Skin epidermis (tissue), 12 donors: ENCODE results near the gene BNIP2.

ENCODE experiments used
- H3K27ac ChIP-seq, 21 experiments: fragments of 200-600 bp; sonication (generic) in 11 of 21; one replicate each; pipeline ENCODE4 v1.5.0; 2020; ENCODE audit warnings: mild to moderate bottlenecking in 3 of 21, inconsistent platforms in 2 of 21, moderate library complexity in 2 of 21
- H3K4me3 ChIP-seq, 7 experiments: fragments of 200-600 bp; sonication (generic) in 2 of 7; one replicate each; pipeline ENCODE4 v1.5.0; 2020; ENCODE audit warnings: inconsistent platforms in 2 of 7, mild to moderate bottlenecking in 2 of 7, moderate library complexity in 1 of 7

BNIP2 gene

GRCh38 chr15:59689626-59690236 is 611 bp upstream of the BNIP2 start:
- Histone ChIP-seq H3K27ac (peak overlapping the region in 20 of 21 experiments; percentile 95 to 100 (median 99)), H3K4me3 (peak overlapping the region; percentile 77 to 99 (median 81))

- H3K27ac ChIP-seq = peak overlapping the region; percentile 95 to 100 (median 99)
- H3K4me3 ChIP-seq = peak overlapping the region; percentile 77 to 99 (median 81)
Measured at GRCh38 chr15:59688423-59688781, 718 bp downstream of the BNIP2 start.

DNA sequence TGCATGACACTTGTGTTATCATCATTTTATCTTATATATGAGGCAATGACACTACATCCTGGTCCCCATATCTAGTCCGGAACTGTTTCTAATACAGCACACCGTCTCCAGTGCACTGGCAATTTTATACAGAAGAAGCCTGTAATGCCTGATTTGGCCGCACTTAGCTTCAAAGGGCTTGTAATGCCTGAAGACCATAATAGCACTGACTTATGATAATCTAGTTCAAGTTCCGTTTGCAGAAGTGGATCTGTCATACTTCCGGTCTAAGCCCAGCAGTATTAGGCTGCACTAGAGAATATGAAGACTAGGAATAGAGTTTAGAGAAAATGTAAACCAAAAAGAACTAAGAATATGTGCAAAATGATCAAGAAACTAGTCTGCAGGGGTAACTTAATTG is 1.3 kb downstream of the BNIP2 start:
- Histone ChIP-seq H3K4me3 (peak overlapping the region; percentile 77 to 99 (median 81)), H3K27ac (peak overlapping the region in 20 of 21 experiments; percentile 95 to 100 (median 99))

- peak overlapping the region in 15 of 21 experiments; percentile 4 to 100 (median 53) for H3K27ac ChIP-seq
- H3K4me3 ChIP-seq = peak overlapping the region in 1 of 7 experiments; percentile 3
Measured at GRCh38 chr15:59686389-59686788, 2.7 kb downstream of the BNIP2 start.

DNA sequence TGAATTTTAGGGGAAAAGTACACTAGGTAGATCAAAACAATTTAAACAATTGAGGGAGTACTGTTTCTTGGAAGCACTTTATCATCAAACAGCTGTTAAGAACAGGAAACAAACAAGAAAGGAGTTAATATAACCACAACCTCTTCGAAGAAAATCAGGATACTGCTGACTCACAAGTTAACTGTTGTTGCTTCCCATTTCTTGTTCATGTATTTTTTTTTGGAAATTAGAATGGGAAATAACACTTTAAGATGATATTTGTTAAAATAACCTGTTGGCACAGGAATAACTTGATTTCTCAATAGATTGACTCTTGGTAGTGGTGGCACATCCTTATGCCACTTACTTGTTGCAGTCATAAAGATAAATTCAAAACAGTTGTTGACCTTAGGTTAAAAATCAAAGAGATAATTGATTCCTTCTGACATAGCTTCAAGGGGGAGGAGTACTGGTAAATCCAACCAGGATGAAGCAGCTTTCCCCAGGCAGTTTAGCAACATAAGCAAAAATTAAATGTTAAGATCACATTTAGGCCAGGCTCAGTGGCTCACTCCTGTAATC is 3.3 kb downstream of the BNIP2 start:
- H3K4me3 ChIP-seq = peak overlapping the region in 1 of 7 experiments; percentile 3
- peak overlapping the region in 14 of 21 experiments; percentile 4 to 72 (median 52) for H3K27ac ChIP-seq

DNA sequence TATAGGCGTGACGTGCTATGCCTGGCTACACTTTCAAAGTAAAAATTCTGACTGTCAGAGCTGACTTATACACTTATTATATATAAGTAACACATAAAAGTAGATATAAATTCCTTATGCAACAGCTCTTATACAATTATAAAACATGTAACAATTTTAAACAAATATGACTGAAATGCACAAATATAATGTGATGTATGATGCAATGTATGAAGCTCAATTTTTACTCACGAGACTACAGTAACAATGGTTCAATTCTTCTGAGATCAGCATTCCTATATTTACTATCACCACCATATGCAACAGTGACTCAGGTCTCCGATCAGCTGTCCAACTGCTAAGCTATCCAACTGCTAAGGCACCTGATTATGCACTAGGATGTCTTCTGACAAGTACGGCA is 8.2 kb downstream of the BNIP2 start:
- Histone ChIP-seq H3K27ac (no peak overlapping the region), H3K4me3 (no peak overlapping the region)

GRCh38 chr15:59680346-59680745 is 8.8 kb downstream of the BNIP2 start:
- no peak overlapping the region for H3K27ac ChIP-seq
- H3K4me3 ChIP-seq = no peak overlapping the region

GRCh38 chr15:59678620-59679019 is 10.5 kb downstream of the BNIP2 start:
- H3K4me3 ChIP-seq = no peak overlapping the region
- no peak overlapping the region for H3K27ac ChIP-seq

DNA sequence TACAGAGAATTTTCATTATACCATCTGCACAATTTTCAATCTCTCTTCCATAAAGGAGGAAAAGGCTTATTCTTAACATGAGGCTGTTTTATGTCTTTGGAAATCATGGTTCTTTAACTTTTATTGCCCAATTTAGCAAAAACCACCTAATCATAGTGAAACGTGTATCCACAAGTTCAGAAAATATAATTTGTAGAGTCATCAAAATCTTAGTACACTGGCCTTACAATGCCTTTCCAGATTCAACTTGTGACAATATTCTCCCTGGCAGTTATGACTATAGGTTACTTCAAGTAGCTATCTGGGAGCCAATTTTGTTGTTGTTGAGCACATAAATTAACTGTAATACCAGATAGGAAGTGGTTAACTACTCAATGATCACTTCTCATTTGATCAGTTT is 10.9 kb downstream of the BNIP2 start:
- no peak overlapping the region for H3K27ac ChIP-seq
- H3K4me3 ChIP-seq = no peak overlapping the region

- Histone ChIP-seq H3K27ac (no peak overlapping the region), H3K4me3 (no peak overlapping the region)
Measured at GRCh38 chr15:59676565-59676964, 12.6 kb downstream of the BNIP2 start.

DNA sequence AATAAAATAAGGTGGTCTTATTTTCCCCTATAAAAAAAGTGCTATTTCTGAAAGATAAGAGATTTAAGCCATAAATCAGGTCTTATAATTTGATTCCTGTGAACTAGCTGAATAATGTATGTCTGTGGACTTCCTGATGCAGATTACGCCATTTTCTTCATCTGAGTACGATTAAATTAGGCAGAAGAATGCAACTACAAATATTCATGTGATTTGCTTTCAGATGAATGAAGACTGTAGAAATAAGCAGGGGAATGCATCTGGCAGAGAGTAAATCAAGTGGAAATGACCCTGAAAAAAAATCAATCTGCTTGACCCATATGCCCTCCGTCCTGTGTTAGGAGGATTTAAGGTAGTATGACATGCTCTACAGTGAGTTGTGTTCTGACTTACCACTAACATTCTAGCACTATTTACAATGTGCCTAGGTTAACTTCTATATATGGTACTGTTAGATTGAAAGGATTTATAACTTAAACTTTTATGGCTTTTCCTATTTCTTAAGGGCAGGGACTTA is 14.7 kb downstream of the BNIP2 start:
- Histone ChIP-seq H3K4me3 (no peak overlapping the region), H3K27ac (no peak overlapping the region)

GRCh38 chr15:59668556-59668955 is 20.6 kb downstream of the BNIP2 start:
- H3K4me3 ChIP-seq = no peak overlapping the region

GRCh38 chr15:59662260-59662659 is 26.9 kb downstream of the BNIP2 start:
- no peak overlapping the region for H3K4me3 ChIP-seq
- H3K27ac ChIP-seq = no peak overlapping the region

More at GRCh38 chr15:59668556-59668955, 20.6 kb downstream of the BNIP2 start:
- H3K27ac ChIP-seq = no peak overlapping the region

- no peak overlapping the region for H3K27ac ChIP-seq
- no peak overlapping the region for H3K4me3 ChIP-seq
Measured at GRCh38 chr15:59659366-59659765, 29.8 kb downstream of the BNIP2 start.

GRCh38 chr15:59657635-59658125 is 31.4 kb downstream of the BNIP2 start:
- H3K4me3 ChIP-seq = peak overlapping the region; percentile 66 to 99 (median 93)
- H3K27ac ChIP-seq = peak overlapping the region in 17 of 21 experiments; percentile 49 to 96 (median 90)

DNA sequence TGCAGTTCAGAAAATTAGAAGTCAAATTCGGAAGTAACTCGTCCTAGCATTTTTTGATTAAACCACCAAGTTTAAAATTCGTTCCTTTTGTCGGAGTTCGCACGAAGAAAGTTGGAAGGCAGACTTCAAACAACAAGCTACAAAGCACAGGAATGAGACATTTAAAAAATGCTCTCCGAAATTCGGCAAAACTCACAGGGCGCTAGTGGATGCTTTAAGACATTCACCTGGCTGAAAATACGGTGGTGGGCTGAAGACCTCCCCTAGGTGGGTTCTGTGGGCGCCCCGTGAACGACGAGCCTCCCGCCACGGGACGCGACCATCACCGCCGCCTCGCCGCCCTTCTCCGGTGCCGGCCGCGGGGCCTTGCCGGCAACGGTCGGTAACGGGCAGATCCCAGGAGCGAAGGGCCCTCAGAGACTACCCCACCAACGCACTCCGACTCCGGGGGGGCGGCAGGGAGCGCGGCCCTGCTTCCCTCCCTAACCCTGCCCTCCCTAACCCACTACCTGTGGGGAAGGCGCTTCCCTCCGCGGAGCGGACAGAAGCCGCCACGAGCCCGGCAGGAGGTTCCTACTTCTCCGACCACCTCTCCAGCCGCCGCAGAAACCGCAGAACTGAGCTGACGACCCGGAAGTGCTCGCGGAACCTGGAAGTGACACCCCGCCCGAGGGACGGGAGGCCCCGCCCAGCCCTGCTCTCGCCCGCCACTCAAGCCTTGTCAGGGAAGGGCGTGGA is 32.1 kb downstream of the BNIP2 start, which contains the start of gene GTF2A2:
Gene GTF2A2, minus strand, starts transcription at position 619 of the 738 bp plus-strand sequence. CDS start 5,238 bp downstream, outside the sequence.
- peak within 1 kb of the TSS; percentile 66 to 99 (median 93) for H3K4me3 ChIP-seq
- H3K27ac ChIP-seq = peak within 1 kb of the TSS; percentile 61 to 96 (median 90)

DNA sequence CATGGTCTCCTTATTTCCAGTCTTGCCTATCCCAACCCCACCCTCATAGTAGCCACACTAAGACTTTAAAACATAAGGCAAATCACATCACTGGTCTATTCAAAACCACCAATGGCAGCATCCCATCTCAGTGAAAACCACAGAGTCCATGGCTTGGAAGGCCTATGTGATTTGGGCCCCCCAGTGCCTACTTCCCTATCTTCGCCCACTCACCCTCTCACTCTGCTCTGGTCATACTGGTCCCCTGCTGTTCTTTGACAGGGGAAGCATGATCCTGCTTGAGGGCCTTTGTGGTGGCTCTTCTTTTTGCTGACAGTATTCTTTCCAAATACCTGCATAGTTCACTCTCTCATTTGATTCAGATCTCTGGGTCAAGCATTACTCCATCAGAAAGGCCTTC is 35.1 kb downstream of the BNIP2 start:
- no peak overlapping the region for H3K27ac ChIP-seq
- H3K4me3 ChIP-seq = no peak overlapping the region

- no peak overlapping the region for H3K4me3 ChIP-seq
- no peak overlapping the region for H3K27ac ChIP-seq
Measured at GRCh38 chr15:59649603-59650002, 39.5 kb downstream of the BNIP2 start.

DNA sequence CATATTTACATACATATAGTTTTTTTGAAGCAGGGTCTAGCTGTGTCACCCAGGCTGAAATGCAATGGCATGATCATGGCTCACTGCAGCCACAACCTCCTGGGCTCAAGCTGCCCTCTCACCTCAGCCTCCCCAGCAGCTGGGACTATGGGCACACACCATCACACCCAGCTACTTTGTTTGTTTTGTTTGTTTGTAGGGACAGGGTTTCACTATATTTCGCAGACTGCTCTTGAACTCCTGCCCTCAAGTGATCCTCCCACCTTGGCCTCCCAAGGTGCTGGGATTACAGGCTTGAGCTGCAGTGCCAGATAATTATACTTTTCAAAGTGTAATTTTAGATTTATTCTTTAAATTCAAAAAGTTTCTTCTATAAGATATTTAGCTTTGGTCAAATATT is 42.0 kb downstream of the BNIP2 start:
- H3K4me3 ChIP-seq = no peak overlapping the region
- H3K27ac ChIP-seq = no peak overlapping the region

DNA sequence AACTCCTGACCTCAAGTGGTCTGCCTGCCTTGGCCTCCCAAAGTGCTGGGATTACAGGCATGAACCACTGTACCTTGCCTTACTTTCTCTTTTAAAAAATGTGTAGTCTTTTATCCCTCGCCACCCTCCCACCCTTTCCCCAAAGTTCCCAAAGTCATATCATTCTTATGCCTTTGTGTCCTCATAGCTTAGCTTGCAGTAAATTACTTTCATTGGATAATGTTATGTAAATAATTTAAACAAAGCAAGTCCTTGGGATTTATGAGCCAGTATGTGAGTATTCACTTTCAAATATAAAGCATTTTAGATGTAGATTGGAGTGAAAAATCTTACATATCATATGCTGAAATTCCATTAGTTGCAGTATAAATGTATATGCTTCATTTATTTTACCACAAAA is 42.8 kb downstream of the BNIP2 start:
- Histone ChIP-seq H3K27ac (no peak overlapping the region), H3K4me3 (no peak overlapping the region)
